Loucy (cell line): ENCODE measurements around the gene PAK4.

Experiments
- CTCF ChIP-seq: fragments of 200-600 bp; sonication (generic); conservative IDR thresholded peaks from 2 replicates; pipeline ENCODE4 v1.5.1; 2014; ENCODE audit warnings: mild to moderate bottlenecking, antibody characterized with exemption, low read length
- EZH2phosphoT487 ChIP-seq: fragments of 200-600 bp; IDR thresholded peaks from 2 replicates; pipeline ENCODE4 v1.6.1; 2018; ENCODE audit warnings: antibody characterized with exemption, mild to moderate bottlenecking, moderate library complexity, borderline replicate concordance

DNA sequence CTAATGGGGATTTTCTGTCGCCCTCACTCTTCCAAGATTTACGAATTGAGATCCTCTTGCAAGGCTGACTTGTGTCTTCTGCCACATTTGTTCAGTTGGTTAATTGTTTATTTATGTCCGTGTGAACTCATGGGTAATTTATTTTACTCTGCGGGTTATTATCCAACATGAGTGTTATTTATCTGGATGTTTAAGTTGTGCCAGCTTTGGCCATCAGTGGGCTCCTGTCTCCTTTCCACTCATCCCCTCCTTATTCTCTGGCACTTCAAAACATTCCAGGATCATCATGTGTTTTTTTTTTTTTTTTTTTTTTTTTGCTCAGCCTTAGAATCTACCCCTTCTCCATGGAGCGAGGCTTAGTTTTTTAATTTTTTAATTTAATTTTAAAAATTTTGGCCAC is 22.4 kb upstream of the PAK4 start:
- TF ChIP-seq CTCF: no peak
- TF ChIP-seq EZH2phosphoT487: no peak
